Esophagus muscularis mucosa (tissue), 4 donors: ENCODE measurements around the gene MUSTN1. TPM values are rescaled to one million over a fixed set of nuclear protein-coding genes. Genes with fewer than 3 reads are reported as not detected.

Experiments used
- DNase-seq: peaks from one replicate; pipeline ENCODE4 v3.0.0-alpha.2; 2017; ENCODE audit errors: extremely low spot score
- H3K27ac ChIP-seq, 4 donors: fragments of 200-600 bp; sonication (generic); replicated peaks in 1 of 4; 1 replicate in 3 of 4; 2 replicates in 1 of 4; pipeline ENCODE4 v1.5.1; 2016 to 2019; ENCODE audit warnings: mild to moderate bottlenecking in 1 of 4
- H3K27me3 ChIP-seq, 4 donors: fragments of 200-600 bp; sonication (generic); one replicate each; pipeline versions ENCODE4 v1.5.1 to v1.6.0; 2016 to 2019
- H3K36me3 ChIP-seq, 4 donors: fragments of 200-600 bp; sonication (generic); one replicate each; pipeline ENCODE4 v1.5.1; 2016 to 2019
- H3K4me1 ChIP-seq, 4 donors: fragments of 200-600 bp; sonication (generic); one replicate each; pipeline ENCODE4 v1.5.1; 2016 to 2019
- H3K4me3 ChIP-seq, 4 donors: fragments of 200-600 bp; sonication (generic); 1 replicate in 2 of 4; 2 replicates in 2 of 4; pipeline ENCODE4 v1.5.1; 2016 to 2019; ENCODE audit warnings: mild to moderate bottlenecking in 4 of 4, moderate library complexity in 1 of 4
- H3K9me3 ChIP-seq, 4 donors: fragments of 200-600 bp; sonication (generic); 1 replicate in 3 of 4; 2 replicates in 1 of 4; pipeline ENCODE4 v1.5.1; 2016 to 2019
- CTCF ChIP-seq, 3 experiments: fragments of 200-600 bp in 2 of 3; fragments of 450-650 bp in 1 of 3; sonication (generic) in 2 of 3; IDR thresholded peaks; one replicate each; pipeline ENCODE4 v1.5.1; 2017 to 2019; ENCODE audit warnings: antibody characterized with exemption in 3 of 3, mild to moderate bottlenecking in 2 of 3, moderate library complexity in 1 of 3
- EP300 ChIP-seq: sonication (generic); formaldehyde crosslinking; IDR thresholded peaks from one replicate; pipeline ENCODE4 v1.6.1; 2017; ENCODE audit warnings: antibody characterized with exemption
- POLR2A ChIP-seq: fragments of 450-650 bp; IDR thresholded peaks from one replicate; pipeline ENCODE4 v1.6.1; 2017; ENCODE audit warnings: antibody characterized with exemption, moderate library complexity, mild to moderate bottlenecking, low read depth
- POLR2AphosphoS5 ChIP-seq, 2 donors: sonication (generic); formaldehyde crosslinking; IDR thresholded peaks; one replicate each; pipeline ENCODE4 v1.6.1; 2017; ENCODE audit warnings: antibody characterized with exemption in 2 of 2
- WGBS: methylation state at CpG from one replicate; pipeline ENCODE4 v1.1.5; 2018; 5-methylcytosine and 5-hydroxymethylcytosine counted together
- intact Hi-C: fragments of 100-400 bp; cut with DNase I; formaldehyde crosslinking; loops from one replicate; pipeline ENCODE4 v1.15.1; 2023
- total RNA-seq, 4 donors: library from RNA; depleted of rRNA; stranded (reverse); fragments of >200 nt; gene quantifications; one replicate each; pipeline versions ENCODE4 v1.1.0 to v1.2.1, GENCODE V29; 2016

MUSTN1 gene
- total RNA-seq, 4 donors from 2014 or later, result 6.6 to 17.7 (median 12.5) TPM

GRCh38 chr3:52870471-52870870, 35.7 kb upstream of the MUSTN1 start:
- Histone ChIP-seq H3K27me3 (no peaks in the 10 kb centered on the region), H3K9me3 (no peaks in the 10 kb centered on the region), H3K4me3 (no peak overlapping the region), H3K4me1 (peaks cover 0 to 10% (median 9%) of the 10 kb centered on the region in 4 donors), H3K36me3 (no peaks in the 10 kb centered on the region), H3K27ac (no peak overlapping the region)
- 94% methylated on average over 8 of the region's 10 CpGs for WGBS
- intact Hi-C loops, result no loop called here
- TF ChIP-seq EP300 (no peak), CTCF (IDR thresholded peaks at IDR 0.05) (no peak), POLR2AphosphoS5 (IDR thresholded peaks at IDR 0.05) (no peak), POLR2A (no peak)
- no peak for DNase-seq

GRCh38 chr3:52866427-52866826, 31.6 kb upstream of the MUSTN1 start:
- H3K27me3 ChIP-seq, result no peaks in the 10 kb centered on the region
- TF ChIP-seq CTCF (IDR thresholded peaks at IDR 0.05), result no peak
- TF ChIP-seq POLR2A, result no peak
- TF ChIP-seq POLR2AphosphoS5 (IDR thresholded peaks at IDR 0.05), result no peak
- no peak for TF ChIP-seq EP300
- H3K9me3 ChIP-seq, result no peaks in the 10 kb centered on the region
- intact Hi-C loops, result no loop called here
- 98% methylated on average over 12 of the region's 12 CpGs for WGBS
- H3K36me3 ChIP-seq, result peaks cover 0 to under 1% (median 0%) of the 10 kb centered on the region in 4 donors
- no peak overlapping the region for H3K27ac ChIP-seq
- no peaks in the 10 kb centered on the region for H3K4me1 ChIP-seq
- DNase-seq, result no peak
- no peak overlapping the region for H3K4me3 ChIP-seq

GRCh38 chr3:52865994-52866393, 31.2 kb upstream of the MUSTN1 start:
- no peaks in the 10 kb centered on the region for H3K9me3 ChIP-seq
- no peak overlapping the region for H3K27ac ChIP-seq
- WGBS, result 97% methylated on average over 13 of the region's 13 CpGs
- DNase-seq, result no peak
- H3K27me3 ChIP-seq, result no peaks in the 10 kb centered on the region
- TF ChIP-seq POLR2A, result no peak
- TF ChIP-seq POLR2AphosphoS5 (IDR thresholded peaks at IDR 0.05), result no peak
- no peak for TF ChIP-seq CTCF (IDR thresholded peaks at IDR 0.05)
- no peaks in the 10 kb centered on the region for H3K4me1 ChIP-seq
- intact Hi-C loops, result no loop called here
- H3K36me3 ChIP-seq, result peaks cover 0 to 5% (median 0%) of the 10 kb centered on the region in 4 donors
- H3K4me3 ChIP-seq, result no peak overlapping the region

- DNase-seq, result no peak
- Histone ChIP-seq H3K4me3 (no peak overlapping the region), H3K36me3 (peaks cover 0 to 7% (median 0%) of the 10 kb centered on the region in 4 donors), H3K27ac (no peak overlapping the region), H3K27me3 (no peaks in the 10 kb centered on the region), H3K9me3 (no peaks in the 10 kb centered on the region), H3K4me1 (peaks cover 0 to 13% (median 10%) of the 10 kb centered on the region in 4 donors)
- TF ChIP-seq EP300 (no peak), POLR2AphosphoS5 (IDR thresholded peaks at IDR 0.05) (no peak), POLR2A (no peak), CTCF (IDR thresholded peaks at IDR 0.05) (no peak)
- intact Hi-C loops, result no loop called here
- 82% methylated on average over 8 of the region's 8 CpGs for WGBS
Observed at GRCh38 chr3:52860424-52860768, 25.6 kb upstream of the MUSTN1 start.

GRCh38 chr3:52859686-52860423, 25.0 kb upstream of the MUSTN1 start:
- Histone ChIP-seq H3K27me3 (no peaks in the 10 kb centered on the region), H3K27ac (no peak overlapping the region), H3K9me3 (no peaks in the 10 kb centered on the region), H3K4me1 (peaks cover 0 to 13% (median 10%) of the 10 kb centered on the region in 4 donors), H3K36me3 (peaks cover 0 to 11% (median 3%) of the 10 kb centered on the region in 4 donors), H3K4me3 (no peak overlapping the region)
- intact Hi-C loops, result no loop called here
- no peak for TF ChIP-seq CTCF (IDR thresholded peaks at IDR 0.05)
- no peak for TF ChIP-seq POLR2A
- no peak for TF ChIP-seq EP300
- TF ChIP-seq POLR2AphosphoS5 (IDR thresholded peaks at IDR 0.05), result no peak
- WGBS, result 80% methylated on average over 8 of the region's 8 CpGs
- DNase-seq, result no peak
